SIG-M5 treated with dmso at 0.1 percent for 504 hours (cell line): ENCODE measurements around the gene MST1R.
"Not testable (repeated sequence)": the region's sequence is repeated elsewhere in the genome, so short reads cannot be mapped to it uniquely, and the experiment has no call there.

Experiments
- DNase-seq: peaks from one replicate; lab custom pipeline; 2025; ENCODE audit not compliant: unreplicated experiment; lab: John Stamatoyannopoulos, UW

Gene MST1R

GRCh38 chr3:49903451-49904424, at the start of gene MST1R:
Gene MST1R (minus strand): TSS chr3:49903873. CDS start chr3:49903609, 264 bp downstream.
- no peak for DNase-seq

- DNase-seq, result no peak
Measured at GRCh38 chr3:49952924-49953323, 49.3 kb upstream of the MST1R start.

- DNase-seq, result no peak
Measured at GRCh38 chr3:49942651-49943050, 39.0 kb upstream of the MST1R start.

- DNase-seq, result peak; percentile 32
Measured at GRCh38 chr3:49940667-49941249, 37.1 kb upstream of the MST1R start.

GRCh38 chr3:49939858-49940666, 36.4 kb upstream of the MST1R start, which contains the start of gene RBM6:
Gene RBM6 (plus strand): TSS chr3:49940150. CDS start chr3:49962642, 22,492 bp downstream.
- DNase-seq, result peak; percentile 98

- peak; percentile 60 for DNase-seq
Measured at GRCh38 chr3:49937090-49937489, 33.4 kb upstream of the MST1R start.

GRCh38 chr3:49932281-49932680, 28.6 kb upstream of the MST1R start:
- DNase-seq, result not testable (repeated sequence)

- no peak for DNase-seq
Measured at GRCh38 chr3:49930922-49931321, 27.2 kb upstream of the MST1R start.

- DNase-seq, result no peak
Measured at GRCh38 chr3:49930168-49930690, 26.6 kb upstream of the MST1R start.

- DNase-seq, result peak; percentile 78
Measured at GRCh38 chr3:49929291-49930167, 25.9 kb upstream of the MST1R start, which contains the start of gene MON1A. Gene MON1A (minus strand): TSS chr3:49929811. CDS start chr3:49913346, 16,465 bp downstream.

GRCh38 chr3:49928481-49929017, 24.9 kb upstream of the MST1R start:
- DNase-seq, result no peak

GRCh38 chr3:49927798-49928197, 24.1 kb upstream of the MST1R start:
- no peak for DNase-seq

GRCh38 chr3:49926117-49926728, 22.6 kb upstream of the MST1R start:
- DNase-seq, result no peak

- DNase-seq, result no peak
Measured at GRCh38 chr3:49925485-49925884, 21.8 kb upstream of the MST1R start.

GRCh38 chr3:49924683-49925082, 21.0 kb upstream of the MST1R start:
- DNase-seq, result no peak

- DNase-seq, result peak; percentile 47
Measured at GRCh38 chr3:49917806-49918590, 14.3 kb upstream of the MST1R start.

- DNase-seq, result no peak
Measured at GRCh38 chr3:49916686-49917085, 13.0 kb upstream of the MST1R start.

- DNase-seq, result no peak
Measured at GRCh38 chr3:49914906-49915305, 11.2 kb upstream of the MST1R start.
